ENCODE data around the gene GPR153.

GPR153 gene

DNA sequence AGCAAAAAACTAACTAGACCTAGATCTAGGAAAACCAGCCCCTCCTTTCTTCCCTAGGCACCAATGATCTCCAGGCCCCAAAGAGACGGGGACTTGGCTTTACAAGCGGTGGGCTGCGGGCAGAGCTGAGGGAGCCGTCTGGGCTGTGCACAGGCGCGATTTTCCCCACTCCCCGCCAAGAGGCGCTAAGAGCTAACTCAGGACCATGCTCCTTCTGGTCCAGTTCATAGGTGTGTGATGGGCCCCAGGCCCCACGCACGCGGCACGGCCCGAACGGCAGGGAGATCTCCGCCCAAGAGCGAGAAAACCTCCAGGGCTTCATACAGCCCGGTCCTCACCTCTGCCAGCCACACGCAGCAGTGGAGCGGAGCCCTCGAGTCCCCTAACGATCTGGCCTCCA is 7.5 kb upstream of the GPR153 start:
- no peak for DNase-seq

DNA sequence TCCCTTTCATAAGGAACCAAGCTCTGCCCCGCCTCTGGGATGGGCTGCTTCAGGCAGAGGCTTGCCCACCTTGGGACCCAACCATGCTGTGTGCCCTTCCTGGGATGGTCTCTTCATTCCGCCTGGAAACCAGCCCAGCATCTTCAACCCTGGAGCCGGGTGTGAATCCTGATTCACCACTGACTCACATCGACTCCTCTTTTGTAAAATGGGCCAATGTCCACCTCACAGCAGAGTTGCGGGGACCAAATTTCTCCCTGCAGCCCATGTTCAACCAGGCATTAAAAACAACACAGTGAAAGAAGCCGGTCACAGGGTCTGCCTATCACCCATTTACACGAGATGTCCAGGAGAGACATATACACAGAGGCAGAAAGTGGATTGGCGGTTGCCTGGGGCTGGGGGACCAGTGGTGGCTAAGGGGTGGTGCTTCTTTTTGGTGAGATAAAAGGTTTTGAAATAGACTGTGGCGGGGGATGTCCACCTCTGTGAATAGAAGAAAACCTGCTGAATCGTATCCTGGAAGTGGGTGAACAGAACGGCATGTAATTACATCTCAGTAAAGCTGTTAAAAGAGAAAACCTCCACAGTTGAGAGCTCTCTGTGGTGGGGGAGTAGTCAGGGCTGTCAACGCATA is 6.9 kb upstream of the GPR153 start:
- no peak for DNase-seq

DNA sequence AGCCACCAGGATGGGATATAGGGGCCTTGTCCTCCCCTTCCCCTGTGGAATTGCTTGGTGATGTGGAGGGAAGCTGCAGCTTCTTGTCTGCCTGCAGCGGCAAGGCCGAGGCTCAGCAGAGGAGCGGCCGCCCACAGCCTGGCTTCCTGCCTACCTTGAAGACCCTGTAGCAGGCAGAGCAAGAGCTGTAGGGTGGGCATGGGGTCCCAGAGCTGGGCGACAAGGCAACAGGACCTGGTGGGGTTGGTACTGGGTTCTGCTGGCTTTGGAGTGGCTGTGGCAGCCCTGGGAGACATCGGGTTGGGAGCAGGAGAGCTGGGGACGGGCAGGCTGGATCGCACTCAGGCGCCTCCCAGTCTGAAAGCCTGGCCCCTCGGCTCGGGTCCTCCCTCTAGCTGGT is 5.7 kb upstream of the GPR153 start:
- DNase-seq: no peak

DNA sequence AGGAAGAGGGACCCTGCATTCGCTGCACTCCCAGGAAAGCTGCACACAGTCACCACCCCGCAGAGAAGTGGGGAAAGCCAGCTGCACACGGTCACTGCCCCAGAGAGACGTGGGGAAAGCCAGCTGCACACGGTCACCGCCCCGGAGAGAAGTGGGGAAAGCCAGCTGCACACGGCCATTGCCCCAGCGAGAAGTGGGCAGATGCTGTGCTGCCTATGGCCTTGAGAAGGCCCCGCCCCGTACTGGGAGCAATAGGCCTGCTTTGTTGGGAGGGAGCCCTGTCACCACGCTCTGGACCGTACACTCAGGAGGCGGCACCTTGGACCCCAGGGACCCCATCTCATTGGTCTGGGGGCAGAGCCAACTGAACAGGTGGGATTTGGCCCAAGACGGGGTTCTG is 4.3 kb upstream of the GPR153 start:
- no peak for DNase-seq

DNA sequence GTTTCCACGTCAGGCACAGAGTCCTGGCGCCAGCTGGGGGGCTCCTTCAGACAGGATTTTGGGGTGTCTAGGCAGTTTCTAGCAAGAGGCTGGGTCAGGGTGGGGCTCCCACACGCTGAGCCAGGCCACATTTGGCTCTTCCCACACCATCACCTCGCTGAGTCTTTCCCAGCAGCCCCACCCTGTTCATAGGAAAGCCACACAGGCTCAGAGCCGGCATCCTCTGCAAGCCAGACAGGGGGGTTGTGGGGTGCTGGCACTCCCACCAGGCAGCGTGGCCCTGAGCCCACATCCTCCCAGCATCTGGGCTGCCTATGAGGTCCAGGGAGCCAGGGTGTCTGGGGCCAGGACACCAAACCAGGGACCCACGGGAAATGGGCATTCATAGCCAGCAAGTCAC is 2.8 kb upstream of the GPR153 start:
- no peak for DNase-seq

DNA sequence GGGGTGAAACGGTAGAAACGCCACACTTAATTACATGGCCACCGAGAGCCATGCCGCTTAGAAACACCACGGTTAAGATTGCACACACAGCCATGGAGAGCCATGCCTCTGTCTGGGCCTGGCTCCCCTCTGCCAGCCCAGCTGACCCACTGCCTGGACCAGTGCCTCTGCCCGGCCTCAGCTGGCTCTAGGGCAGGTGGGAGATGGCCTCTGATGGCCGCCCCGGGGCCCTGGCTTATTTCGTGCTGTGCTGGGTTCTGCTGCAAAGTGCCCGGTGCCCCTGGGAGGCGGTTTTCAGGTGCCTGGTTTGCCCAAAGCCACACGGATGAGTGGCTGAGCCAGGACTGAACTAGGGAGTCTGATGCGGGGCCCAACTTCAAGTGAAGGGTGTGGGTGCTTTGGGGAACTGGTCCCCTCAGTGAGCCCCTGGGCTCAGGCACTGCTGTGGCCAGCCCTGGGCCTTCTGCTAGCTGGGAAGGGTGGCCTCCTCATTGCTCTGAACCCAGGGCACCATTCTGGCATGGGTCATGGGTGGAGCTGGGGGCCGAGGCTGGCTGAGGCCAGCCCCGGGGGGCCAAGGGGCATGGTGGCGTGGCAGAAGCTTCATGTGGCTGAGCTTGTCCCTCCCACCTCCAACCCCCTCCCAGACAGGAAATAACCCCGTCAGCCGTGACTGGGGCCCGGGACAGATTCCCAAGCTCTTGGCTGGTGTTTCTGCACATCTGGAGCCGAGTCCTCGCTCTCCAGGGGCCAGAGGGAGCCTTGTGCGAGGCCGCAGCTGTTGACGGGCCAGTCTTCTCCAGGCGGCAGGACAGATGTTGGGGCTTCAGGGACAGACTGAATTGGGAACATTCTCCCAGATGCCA is 1.9 kb upstream of the GPR153 start:
- no peak for DNase-seq

DNA sequence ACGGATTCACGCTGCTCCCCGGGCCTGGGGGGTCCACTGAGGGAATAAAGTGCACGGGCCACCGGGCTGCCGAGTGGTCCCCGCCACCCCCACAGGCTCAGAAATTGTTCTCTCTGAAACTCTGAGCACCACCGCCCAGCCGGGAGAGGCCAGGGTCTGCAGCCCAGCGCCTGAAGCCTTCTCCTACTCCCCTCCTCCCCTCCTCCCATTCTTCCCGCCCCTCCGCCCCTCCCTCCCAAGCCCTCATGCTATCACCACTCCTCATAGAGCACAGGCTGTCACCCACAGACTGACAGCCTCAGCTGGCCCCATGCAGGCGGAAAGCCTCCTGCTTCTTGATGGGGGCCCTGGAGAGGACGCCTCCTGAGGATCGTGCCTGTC is 707 bp upstream of the GPR153 start:
- no peak for DNase-seq

DNA sequence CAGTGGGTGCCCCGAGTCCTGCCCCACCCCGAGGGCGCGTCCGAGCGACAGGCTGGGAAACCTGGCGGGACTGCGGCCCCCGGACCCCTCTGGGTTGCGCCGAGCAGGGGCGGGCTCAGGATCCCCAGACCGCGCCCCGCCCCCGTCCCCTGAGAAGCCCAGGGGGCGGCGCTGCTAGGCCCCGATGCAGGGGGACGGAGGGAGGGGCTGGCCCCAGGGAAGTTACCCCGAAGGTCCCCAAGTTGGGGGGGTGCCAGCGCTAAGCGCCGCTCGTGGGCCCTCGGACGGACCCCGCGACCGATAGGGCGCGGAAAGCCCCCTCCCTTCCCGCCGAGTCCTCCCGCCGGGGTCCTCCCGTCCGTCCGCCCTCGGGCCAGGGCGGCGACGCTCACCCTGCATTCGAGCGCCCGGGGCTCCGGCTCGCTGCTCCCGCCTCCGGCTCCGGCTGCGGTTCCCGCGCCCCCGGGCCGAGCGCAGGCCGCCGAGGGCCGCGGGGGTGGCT is 414 bp downstream of the GPR153 start:
- no peak for DNase-seq

DNA sequence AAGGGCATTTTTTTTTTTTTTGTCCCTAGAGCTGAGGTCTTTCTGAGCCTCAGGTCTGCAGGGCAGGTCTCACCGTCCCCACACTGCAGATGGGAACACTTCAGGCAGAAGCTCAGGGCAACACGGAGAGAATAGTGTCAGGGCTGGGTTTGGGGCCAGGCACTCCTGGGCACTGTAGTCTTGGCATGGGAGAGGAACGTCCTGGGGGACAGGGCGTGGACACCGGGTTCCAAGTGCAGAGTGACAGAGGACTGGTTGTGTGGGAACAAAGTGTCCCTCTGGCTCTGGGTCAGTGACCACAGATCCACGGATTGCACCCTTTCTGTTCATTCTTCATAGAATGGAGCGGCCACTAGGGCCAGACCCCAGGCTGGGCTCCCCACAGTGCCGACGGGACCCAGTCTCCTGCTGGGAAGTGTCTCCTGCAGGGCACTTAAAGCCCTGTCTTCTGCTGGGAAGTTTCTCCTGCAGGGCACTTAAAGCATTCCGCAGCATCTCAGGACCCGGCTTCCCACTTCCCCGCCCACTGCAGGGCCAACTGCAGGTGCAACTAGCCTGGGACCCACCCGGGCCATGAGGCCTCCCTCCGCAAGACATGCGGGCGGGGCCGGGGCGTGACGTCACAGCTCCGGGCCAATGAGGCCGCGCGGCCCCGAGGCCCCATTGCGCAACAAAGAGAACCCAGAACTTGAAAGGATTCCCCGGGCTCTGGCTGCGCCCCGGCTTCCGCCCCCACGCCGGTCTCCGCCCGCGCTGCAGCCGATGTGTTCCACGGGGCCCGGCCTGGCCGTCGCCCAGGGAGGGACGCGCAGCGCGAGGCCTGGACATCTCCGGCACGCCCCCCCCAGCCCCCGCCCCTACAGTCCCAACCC is 1.2 kb downstream of the GPR153 start:
- no peak for DNase-seq

DNA sequence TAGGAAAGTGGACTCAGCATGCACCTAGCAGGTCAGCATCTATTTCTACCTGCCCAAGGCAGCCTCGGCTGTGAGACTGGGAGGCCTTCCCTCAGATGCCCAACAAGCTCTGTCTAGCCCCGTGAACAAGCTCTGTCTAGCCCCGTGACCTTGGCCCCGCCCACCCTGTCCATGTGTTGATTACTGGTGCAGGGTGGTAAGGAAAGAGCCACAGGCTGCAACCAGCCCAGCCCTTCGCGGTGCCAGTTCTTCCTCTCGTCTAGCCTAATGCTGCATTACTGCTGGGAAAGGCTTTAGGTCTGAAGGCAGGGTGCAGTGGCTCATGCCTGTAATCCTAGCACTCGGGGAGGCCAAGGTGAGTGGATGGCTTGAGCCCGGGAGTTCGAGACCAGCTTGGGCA is 2.2 kb downstream of the GPR153 start:
- no peak for DNase-seq

DNA sequence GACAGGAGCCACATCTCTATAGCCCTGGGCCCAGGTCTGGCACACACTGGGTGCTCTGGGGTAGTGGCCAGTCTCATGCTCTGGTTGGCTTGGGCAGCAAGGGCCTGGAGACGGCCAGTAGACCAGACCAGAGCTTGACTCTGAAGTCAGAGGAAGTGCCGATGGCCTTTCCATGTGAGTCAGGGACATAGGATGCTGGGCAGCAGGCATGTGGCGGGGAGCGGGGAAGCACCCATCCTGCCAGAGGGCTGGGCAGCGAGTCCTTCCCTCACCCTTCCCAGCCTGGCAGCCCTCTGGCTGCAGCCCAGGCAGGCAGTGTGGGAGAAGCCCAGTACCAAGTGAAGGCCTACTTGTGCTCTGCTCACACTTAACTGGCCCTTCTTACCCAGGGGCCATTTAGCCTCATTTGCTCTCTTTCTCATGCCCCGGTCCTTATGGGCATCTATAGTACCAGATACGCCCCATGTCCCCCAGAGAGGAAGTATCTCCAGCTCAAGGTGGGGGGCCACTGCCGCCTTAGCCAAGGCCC is 3.3 kb downstream of the GPR153 start:
- DNase-seq: no peak

DNA sequence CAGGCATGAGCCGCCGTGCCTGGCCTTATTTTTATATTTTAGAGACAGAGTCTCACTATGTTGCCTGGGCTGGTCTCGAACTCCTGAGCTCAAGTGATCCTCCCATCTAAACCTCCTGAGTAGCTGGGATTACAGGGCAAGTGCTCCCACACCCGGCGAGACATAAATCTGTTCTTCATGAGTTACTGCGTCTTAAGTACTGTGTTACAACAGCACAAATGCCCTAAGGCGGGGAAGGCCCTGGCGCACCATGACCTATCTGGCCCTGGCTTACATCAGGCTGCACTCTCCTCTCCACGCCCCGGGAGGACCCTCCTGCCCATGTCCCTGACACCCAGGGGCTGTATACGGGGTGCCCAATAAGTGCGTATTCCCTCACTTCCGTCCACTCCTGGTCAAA is 4.3 kb downstream of the GPR153 start:
- DNase-seq: no peak

DNA sequence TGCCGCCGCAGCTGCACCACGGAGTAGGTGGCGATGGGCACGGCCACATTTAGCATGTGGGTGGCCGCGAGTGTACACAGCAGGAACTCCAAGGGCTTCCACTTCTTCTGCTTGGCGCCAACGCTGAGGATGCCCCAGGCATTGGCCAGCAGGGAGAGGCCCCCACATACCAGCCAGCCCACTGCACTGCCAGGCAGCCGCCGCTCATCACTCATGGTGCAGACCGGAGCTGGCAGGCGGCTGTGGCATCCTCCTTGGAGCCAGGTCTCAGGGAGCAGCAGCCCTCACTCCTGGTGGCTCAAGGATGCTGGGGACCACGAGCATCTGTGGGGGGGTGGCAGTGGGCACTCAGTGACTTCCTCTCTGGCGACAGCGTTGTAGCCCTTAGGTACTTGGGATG is 6.2 kb downstream of the GPR153 start:
- DNase-seq: no peak

DNA sequence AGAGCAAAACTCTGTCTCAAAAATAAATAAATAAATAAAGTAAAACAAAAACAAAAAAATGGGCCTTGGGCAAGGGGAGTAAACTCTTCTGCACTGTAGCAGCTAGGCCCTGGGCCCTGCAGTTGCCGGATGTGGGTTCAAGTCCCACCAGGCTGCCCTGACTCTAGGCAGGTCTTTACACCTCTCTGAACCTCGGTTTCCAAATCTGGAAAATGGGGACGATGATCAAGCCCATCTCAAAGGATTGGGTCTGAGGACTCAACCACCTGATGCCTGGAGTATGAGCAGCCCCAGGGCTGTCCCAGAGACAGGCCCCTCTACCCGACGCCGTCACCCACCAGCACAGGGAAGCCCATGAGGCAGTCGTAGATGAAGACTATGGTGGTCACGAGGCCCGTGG is 7.5 kb downstream of the GPR153 start:
- DNase-seq: no peak

DNA sequence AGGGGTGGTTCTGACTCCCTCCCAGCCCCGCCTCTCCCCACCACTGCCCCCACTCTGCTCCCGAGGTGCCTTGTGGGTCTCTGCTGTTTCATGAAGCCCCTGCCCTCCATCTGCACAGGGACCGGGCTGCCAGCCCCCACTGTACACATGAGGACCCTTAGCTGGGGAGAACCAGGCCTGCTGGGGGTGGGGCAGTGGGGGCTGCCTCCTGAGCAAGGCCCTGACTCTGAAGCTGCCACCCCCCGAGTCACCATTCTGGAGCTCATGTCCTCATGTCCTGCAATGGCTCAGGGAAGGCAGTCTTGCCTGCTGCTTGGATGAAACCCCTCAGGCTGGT is 8.6 kb downstream of the GPR153 start:
- DNase-seq: no peak

DNA sequence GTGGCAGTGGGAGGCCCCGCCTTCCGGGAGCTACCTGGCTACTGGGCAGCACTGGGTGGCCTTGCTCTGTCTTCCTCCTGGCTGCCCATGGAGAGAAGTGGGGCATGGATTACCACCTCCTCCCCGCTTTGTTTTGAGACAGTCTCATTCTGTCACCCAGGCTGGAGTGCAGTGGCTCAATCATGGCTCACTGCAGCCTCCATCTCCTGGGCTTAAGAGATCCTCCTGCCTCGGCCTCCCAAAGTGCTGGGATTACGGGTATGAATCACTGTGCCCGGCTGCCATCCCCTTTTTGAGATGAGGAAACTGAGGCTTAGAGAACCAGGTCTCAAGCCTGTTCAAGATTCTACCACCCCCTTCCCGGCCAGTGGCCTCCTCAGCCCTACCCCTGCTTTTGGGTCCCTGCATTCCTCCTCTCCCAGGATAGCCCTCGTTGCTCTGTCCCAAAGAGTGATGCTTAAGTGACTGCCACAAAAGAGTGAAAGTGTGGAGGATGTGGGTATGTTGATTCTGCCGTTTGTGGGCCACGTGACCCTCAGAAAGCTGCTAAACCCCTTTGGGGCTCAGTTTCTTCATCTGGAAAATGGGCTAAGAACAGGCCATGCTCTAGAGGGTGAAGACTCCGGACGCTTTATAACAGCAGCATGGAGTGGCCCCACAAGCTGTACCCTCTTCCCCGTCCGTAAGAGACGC is 9.1 kb downstream of the GPR153 start:
- DNase-seq: no peak

DNA sequence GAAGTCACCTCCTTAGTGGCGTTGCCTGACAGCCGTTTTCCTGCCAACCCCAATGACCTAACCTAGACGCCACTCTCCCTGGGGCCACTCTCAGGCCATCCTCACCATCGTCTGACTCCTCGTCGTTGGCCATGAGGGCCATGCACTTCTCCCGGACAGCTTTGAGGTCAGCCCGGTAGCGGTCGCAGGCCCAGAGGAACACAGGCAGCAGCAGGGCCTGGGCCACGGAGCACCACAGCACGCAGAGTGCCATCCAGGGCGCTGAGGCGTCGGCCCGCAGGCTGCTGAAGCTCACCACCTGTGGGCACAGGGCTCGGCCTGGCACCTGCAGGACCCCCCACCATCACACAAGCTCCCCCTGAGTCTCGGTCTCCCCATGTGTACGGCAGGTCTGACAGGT is 9.7 kb downstream of the GPR153 start:
- no peak for DNase-seq

DNA sequence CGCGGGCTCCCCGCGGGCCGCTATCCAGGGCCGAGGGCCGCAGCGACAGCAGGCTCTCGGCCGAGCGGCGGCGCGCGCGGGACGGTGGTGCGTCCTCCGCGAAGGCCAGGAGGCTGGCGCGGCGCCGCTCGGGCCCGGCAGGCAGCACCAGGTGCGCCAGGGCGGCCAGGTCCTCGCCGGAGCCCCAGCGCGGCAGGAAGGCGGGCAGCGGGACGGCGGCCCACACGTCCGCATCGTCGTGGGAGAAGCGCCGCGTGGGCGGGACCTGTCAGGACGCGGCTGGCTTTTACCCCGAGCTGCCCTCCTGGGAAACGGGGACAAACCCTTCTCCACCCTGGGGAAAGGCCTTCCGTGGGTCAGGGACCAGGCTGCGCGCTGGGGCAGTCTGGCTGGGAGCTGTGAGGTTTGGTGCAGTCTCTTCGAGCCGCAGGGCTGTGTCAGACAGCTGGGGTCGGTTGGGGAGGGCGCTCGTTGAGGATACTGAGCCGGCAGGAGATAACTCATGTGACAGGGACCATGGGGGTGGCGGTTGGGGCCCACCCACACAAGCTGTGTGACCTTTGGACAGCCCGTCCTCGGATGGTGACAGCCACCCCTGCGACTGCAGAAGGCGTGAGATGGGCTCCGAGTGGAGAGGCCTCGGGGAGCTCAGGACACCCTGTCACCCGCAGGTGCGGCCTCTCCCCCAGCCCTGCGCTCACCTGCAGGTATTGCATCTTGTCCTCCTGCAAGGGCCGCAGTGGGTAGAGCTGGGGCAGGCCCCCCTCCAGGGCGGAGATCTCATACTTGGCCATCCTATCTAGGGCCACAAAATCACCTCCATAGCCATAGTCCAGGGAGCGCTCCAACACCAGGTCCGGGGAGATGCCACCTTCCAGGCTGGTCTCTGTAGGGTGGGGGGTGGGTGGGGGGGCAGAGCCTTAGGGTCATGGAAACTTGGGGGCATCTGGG is 10.9 kb downstream of the GPR153 start:
- no peak for DNase-seq

DNA sequence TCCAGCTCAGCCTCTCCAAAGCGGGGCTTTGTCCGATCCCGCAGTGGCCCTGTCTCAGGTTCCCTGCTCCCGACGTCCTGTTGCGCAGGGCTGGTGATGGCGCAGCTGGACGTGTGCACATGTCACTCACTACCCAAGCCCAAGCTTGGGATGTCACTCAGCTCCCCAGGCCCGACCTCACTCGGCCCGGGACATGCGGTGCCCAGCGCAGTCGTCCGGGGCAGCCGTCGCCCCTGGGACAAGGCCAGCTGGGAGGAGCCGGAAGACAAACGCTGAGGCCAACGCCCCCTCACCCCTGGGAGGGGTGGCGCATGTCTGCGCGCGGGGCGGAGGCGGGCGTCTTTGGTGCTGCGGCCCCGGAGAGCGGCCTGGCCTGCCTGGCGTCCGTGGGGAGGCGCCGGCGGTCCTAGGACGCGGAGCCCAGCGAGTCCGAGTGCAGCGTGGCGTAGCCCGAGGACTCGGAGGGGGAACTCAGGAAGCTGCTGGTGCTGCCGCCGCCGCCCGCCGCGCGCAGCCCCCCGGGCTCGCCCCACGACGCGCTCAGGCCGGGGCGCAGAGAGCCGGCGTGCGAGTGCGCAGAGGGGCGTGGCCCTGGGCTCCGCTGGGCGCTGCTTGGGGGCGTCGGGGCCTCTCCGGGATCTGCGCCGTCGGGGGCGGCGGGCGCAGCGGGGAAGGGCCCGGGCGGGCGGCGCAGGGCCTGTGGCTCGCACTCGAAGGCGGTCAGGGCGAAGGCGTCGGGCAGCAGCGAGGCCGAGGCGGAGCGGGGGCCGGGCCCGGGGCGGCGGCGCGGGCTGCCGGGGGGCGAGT is 11.8 kb downstream of the GPR153 start:
- no peak for DNase-seq

DNA sequence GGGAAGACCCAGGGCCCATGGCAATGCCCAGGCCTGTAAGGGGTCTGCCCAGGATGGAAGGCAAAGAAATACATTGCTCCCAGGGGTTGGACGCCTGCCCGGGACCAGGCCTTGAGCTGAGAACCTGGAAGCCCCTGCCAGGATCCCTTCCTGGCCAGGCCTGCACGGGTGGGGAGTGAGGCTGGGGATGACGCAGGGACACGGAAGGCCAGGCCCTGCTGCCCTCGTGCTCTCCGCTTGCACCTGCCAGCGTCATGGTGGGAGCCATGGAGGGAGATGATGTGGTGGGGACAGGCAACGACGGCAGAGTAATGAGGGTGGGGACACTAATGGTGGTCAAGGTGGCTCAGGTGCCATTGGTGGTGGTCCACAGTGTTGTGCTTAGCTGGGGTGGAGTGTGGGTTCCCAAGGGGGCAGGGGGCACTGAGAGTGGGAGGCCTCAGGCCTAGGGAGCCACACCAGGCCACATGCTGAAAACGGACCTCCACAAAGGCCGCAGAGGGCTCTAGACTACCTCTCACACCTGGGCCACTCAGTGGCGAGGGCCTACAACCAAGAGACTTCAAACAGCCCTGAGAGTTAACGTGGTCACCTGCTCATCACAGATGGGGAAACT is 12.6 kb downstream of the GPR153 start:
- DNase-seq: no peak
